Tibial artery (tissue), 4 donors: ENCODE data around the gene JOSD1.

Source experiments
- DNase-seq, 2 donors: peaks; one replicate each; pipeline ENCODE4 v3.0.0-alpha.2; 2019
- H3K27ac ChIP-seq, 2 donors: fragments of 200-600 bp; sonication (generic) in 1 of 2; 1 replicate in 1 of 2; 2 replicates in 1 of 2; pipeline ENCODE4 v1.5.1; 2018 to 2019; ENCODE audit warnings: mild to moderate bottlenecking in 1 of 2
- H3K27me3 ChIP-seq, 2 donors: fragments of 200-600 bp; sonication (generic) in 1 of 2; one replicate each; pipeline versions ENCODE4 v1.5.1 to v1.6.0; 2016 to 2019
- H3K36me3 ChIP-seq, 3 donors: fragments of 200-600 bp; sonication (generic) in 2 of 3; one replicate each; pipeline ENCODE4 v1.5.1; 2016 to 2019; ENCODE audit warnings: mild to moderate bottlenecking in 2 of 3
- H3K4me1 ChIP-seq, 4 donors: fragments of 200-600 bp; sonication (generic) in 2 of 4; 1 replicate in 3 of 4; 2 replicates in 1 of 4; pipeline ENCODE4 v1.5.1; 2016 to 2019
- H3K4me3 ChIP-seq, 2 donors: fragments of 200-600 bp; sonication (generic) in 1 of 2; 1 replicate in 1 of 2; 2 replicates in 1 of 2; pipeline ENCODE4 v1.5.1; 2018 to 2019; ENCODE audit warnings: mild to moderate bottlenecking in 2 of 2
- H3K9me3 ChIP-seq, 3 donors: fragments of 200-600 bp; sonication (generic) in 1 of 3; one replicate each; pipeline ENCODE4 v1.5.1; 2016 to 2019
- CTCF ChIP-seq, 2 experiments: fragments of 200-600 bp in 1 of 2; fragments of 450-650 bp in 1 of 2; IDR thresholded peaks; one replicate each; pipeline ENCODE4 v1.5.1; 2017 to 2019; ENCODE audit warnings: antibody characterized with exemption in 2 of 2, mild to moderate bottlenecking in 1 of 2, moderate library complexity in 1 of 2
- intact Hi-C: fragments of 100-400 bp; cut with DNase I; formaldehyde crosslinking; loops from one replicate; pipeline ENCODE4 v1.15.0; 2023; ENCODE audit warnings: low total_unique reads

Gene JOSD1

GRCh38 chr22:38699143-38699542, 1.6 kb downstream of the JOSD1 start:
- peak overlapping the region; percentile 94 to 97 for H3K27ac ChIP-seq
- no peak for DNase-seq
- H3K4me3 ChIP-seq = peak overlapping the region; percentile 68 to 77
- TF ChIP-seq CTCF (IDR thresholded peaks at IDR 0.05) = no peak
- H3K27me3 ChIP-seq = no peaks in the 10 kb centered on the region
- peaks cover 0 to 4% (median 0%) of the 10 kb centered on the region in 3 donors for H3K36me3 ChIP-seq
- intact Hi-C loops = no loop called here
- peaks cover 0 to 59% (median 36%) of the 10 kb centered on the region in 4 donors for H3K4me1 ChIP-seq
- no peaks in the 10 kb centered on the region for H3K9me3 ChIP-seq

- H3K9me3 ChIP-seq = no peaks in the 10 kb centered on the region
- H3K36me3 ChIP-seq = peaks cover 0 to 8% (median 0%) of the 10 kb centered on the region in 3 donors
- H3K27ac ChIP-seq = peak overlapping the region; percentile 94 to 97
- no peaks in the 10 kb centered on the region for H3K27me3 ChIP-seq
- H3K4me3 ChIP-seq = peak overlapping the region; percentile 68 to 77
- peaks cover 0 to 62% (median 36%) of the 10 kb centered on the region in 4 donors for H3K4me1 ChIP-seq
- intact Hi-C loops = no loop called here
- no peak for DNase-seq
- no peak for TF ChIP-seq CTCF (IDR thresholded peaks at IDR 0.05)
These were observed 2.2 kb downstream of the JOSD1 start for GRCh38 chr22:38698407-38699094.

GRCh38 chr22:38697425-38698089, 3.2 kb downstream of the JOSD1 start:
- peaks cover 0 to 71% (median 36%) of the 10 kb centered on the region in 4 donors for H3K4me1 ChIP-seq
- H3K9me3 ChIP-seq = no peaks in the 10 kb centered on the region
- peak overlapping the region; percentile 49 to 94 for H3K27ac ChIP-seq
- H3K4me3 ChIP-seq = peak overlapping the region; percentile 68 to 77
- no peak for TF ChIP-seq CTCF (IDR thresholded peaks at IDR 0.05)
- H3K27me3 ChIP-seq = no peaks in the 10 kb centered on the region
- DNase-seq = no peak
- intact Hi-C loops = no loop called here
- peaks cover 0 to 8% (median 7%) of the 10 kb centered on the region in 3 donors for H3K36me3 ChIP-seq

GRCh38 chr22:38696606-38697424, 3.9 kb downstream of the JOSD1 start:
- Histone ChIP-seq H3K4me3 (peak overlapping the region; percentile 68 to 77), H3K4me1 (peaks cover 0 to 69% (median 36%) of the 10 kb centered on the region in 4 donors), H3K27me3 (no peaks in the 10 kb centered on the region), H3K36me3 (peaks cover 0 to 14% (median 8%) of the 10 kb centered on the region in 3 donors), H3K27ac (peak overlapping the region; percentile 49 to 94), H3K9me3 (no peaks in the 10 kb centered on the region)
- intact Hi-C loops = no loop called here
- no peak for TF ChIP-seq CTCF (IDR thresholded peaks at IDR 0.05)
- DNase-seq = no peak

- peaks cover 0 to 64% (median 34%) of the 10 kb centered on the region in 4 donors for H3K4me1 ChIP-seq
- peaks cover 0 to 30% (median 17%) of the 10 kb centered on the region in 3 donors for H3K36me3 ChIP-seq
- intact Hi-C loops = no loop called here
- H3K4me3 ChIP-seq = no peak overlapping the region
- no peaks in the 10 kb centered on the region for H3K9me3 ChIP-seq
- no peak for DNase-seq
- H3K27me3 ChIP-seq = no peaks in the 10 kb centered on the region
- no peak for TF ChIP-seq CTCF (IDR thresholded peaks at IDR 0.05)
- H3K27ac ChIP-seq = no peak overlapping the region
These were observed 5.8 kb downstream of the JOSD1 start for GRCh38 chr22:38694940-38695339.
